ENCODE measurements around the gene SGPP1. TPM values are rescaled to one million over a fixed set of nuclear protein-coding genes. Genes with fewer than 3 reads are reported as not detected.
"Not testable (repeated sequence)": the region's sequence is repeated elsewhere in the genome, so short reads cannot be mapped to it uniquely, and the experiment has no call there.

Gene SGPP1

GRCh38 chr14:63650256-63650952 lies 77.5 kb downstream of the SGPP1 start:
- H3K9me3 ChIP-seq (replicated peaks; ENCODE audit: low read length): no peaks in the 10 kb centered on the region
- no peak overlapping the region for H3K4me3 ChIP-seq (ENCODE audit: low read length)
- peaks cover 11% of the 10 kb centered on the region for H3K4me1 ChIP-seq (ENCODE audit: control insufficient read depth, insufficient read depth, low read length)
- no peaks in the 10 kb centered on the region for H3K27me3 ChIP-seq (ENCODE audit: control insufficient read depth, insufficient read depth, low read length)
- no peak overlapping the region for H3K4me2 ChIP-seq (ENCODE audit: low read length)
- no peak overlapping the region for H3K9ac ChIP-seq (ENCODE audit: low read depth, low read length)
- no peaks in the 10 kb centered on the region for H3K36me3 ChIP-seq (ENCODE audit: insufficient read depth, low read length)

- Histone ChIP-seq H3K4me2 (ENCODE audit: low read length) (no peak overlapping the region), H3K9me3 (replicated peaks; ENCODE audit: low read length) (no peaks in the 10 kb centered on the region), H3K4me1 (ENCODE audit: control insufficient read depth, insufficient read depth, low read length) (peaks cover 8% of the 10 kb centered on the region), H3K9ac (ENCODE audit: low read depth, low read length) (no peak overlapping the region), H3K27me3 (ENCODE audit: control insufficient read depth, insufficient read depth, low read length) (no peaks in the 10 kb centered on the region), H3K4me3 (ENCODE audit: low read length) (no peak overlapping the region), H3K36me3 (ENCODE audit: insufficient read depth, low read length) (no peaks in the 10 kb centered on the region)
These were observed 80.0 kb downstream of the SGPP1 start for GRCh38 chr14:63647696-63648410.

DNA sequence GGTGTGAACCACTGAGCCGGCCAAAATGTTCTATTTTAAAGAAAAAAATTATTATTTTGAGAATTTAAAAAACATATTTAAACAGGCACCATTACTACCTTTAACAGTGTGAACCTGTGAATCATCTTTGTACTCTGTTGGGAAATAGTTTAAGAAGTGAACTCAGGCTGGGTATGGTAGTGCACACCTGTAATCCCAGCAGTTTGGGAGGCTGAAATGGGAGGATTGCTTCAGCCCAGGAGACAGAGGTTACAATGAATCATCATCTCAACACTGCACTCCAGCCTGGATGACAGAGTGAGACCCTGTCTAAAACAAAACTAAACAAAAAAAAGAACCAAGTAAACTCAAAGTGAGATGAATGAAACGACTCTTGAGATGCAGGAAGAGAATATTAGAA lies 83.1 kb downstream of the SGPP1 start:
- H3K4me1 ChIP-seq (ENCODE audit: control insufficient read depth, insufficient read depth, low read length): peaks cover 5% of the 10 kb centered on the region
- H3K4me2 ChIP-seq (ENCODE audit: low read length): no peak overlapping the region
- no peak overlapping the region for H3K9ac ChIP-seq (ENCODE audit: low read depth, low read length)
- H3K27me3 ChIP-seq (ENCODE audit: control insufficient read depth, insufficient read depth, low read length): no peaks in the 10 kb centered on the region
- no peaks in the 10 kb centered on the region for H3K9me3 ChIP-seq (replicated peaks; ENCODE audit: low read length)
- H3K36me3 ChIP-seq (ENCODE audit: insufficient read depth, low read length): no peaks in the 10 kb centered on the region
- no peak overlapping the region for H3K4me3 ChIP-seq (ENCODE audit: low read length)

DNA sequence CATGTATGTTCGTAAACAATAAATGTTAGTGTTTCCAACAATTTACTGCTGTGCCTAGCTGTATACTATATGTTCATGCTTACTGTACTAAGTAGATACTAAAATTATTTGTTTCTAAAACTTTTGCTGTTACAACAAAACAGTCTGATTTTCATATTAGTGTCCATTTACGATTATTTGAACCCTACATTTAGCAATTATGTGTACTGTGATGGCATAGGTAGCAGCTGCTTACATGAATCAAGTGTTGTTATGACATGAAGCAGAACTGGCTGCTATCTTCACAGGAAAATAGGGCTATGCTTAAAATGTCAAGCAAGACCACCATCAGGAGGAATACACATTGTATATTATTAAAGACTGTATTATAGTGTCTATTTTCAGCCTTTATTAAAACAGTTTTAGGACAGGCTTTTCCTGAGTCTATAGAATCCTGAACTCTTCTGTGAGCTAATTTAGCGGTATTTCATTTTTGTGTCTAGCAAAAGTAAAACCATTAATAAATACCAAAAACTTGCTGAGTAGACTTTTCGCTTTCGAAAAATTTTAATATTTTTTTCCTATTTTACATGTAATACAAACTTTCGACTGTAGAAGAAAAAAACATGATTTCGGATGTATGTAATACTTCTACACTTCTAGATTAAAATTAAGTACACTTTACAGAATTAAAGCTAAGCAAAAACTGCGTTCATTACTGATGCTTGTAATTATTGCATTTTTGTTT lies 85.0 kb downstream of the SGPP1 start:
- H3K9me3 ChIP-seq (replicated peaks; ENCODE audit: low read length): no peaks in the 10 kb centered on the region
- H3K27me3 ChIP-seq (ENCODE audit: control insufficient read depth, insufficient read depth, low read length): no peaks in the 10 kb centered on the region
- peak overlapping the region; percentile 94 for H3K9ac ChIP-seq (ENCODE audit: low read depth, low read length)

DNA sequence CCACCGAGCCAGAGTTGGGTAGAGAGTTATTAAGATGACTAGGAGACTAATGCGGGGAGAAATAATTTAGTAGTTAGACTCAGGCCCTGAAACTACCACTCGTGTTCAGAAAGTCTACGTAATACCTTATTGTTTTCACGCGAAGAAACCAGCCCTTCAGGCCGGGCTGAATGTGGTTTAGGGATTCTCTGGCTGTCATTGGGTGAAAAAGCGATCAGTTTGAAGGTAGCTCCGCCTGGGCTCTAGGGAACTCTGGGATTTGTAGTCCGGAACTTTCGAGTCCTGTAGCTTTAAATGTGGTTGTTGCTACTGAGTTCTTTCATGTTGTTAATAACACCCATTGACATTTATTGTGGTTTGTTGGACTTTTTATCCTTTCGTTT lies 85.6 kb downstream of the SGPP1 start:
- peak overlapping the region; percentile 84 for H3K4me2 ChIP-seq (ENCODE audit: low read length)
- peak overlapping the region; percentile 94 for H3K9ac ChIP-seq (ENCODE audit: low read depth, low read length)
- no peaks in the 10 kb centered on the region for H3K9me3 ChIP-seq (replicated peaks; ENCODE audit: low read length)
- no peaks in the 10 kb centered on the region for H3K27me3 ChIP-seq (ENCODE audit: control insufficient read depth, insufficient read depth, low read length)
- peak overlapping the region; percentile 86 for H3K4me3 ChIP-seq (ENCODE audit: low read length)
- no peaks in the 10 kb centered on the region for H3K36me3 ChIP-seq (ENCODE audit: insufficient read depth, low read length)
- H3K4me1 ChIP-seq (ENCODE audit: control insufficient read depth, insufficient read depth, low read length): peaks cover 5% of the 10 kb centered on the region

More for the DNA sequence above, 85.0 kb downstream of the SGPP1 start:
- Histone ChIP-seq H3K36me3 (ENCODE audit: insufficient read depth, low read length) (no peaks in the 10 kb centered on the region), H3K4me2 (ENCODE audit: low read length) (peak overlapping the region; percentile 84), H3K4me1 (ENCODE audit: control insufficient read depth, insufficient read depth, low read length) (peaks cover 5% of the 10 kb centered on the region), H3K4me3 (ENCODE audit: low read length) (peak overlapping the region; percentile 86)

DNA sequence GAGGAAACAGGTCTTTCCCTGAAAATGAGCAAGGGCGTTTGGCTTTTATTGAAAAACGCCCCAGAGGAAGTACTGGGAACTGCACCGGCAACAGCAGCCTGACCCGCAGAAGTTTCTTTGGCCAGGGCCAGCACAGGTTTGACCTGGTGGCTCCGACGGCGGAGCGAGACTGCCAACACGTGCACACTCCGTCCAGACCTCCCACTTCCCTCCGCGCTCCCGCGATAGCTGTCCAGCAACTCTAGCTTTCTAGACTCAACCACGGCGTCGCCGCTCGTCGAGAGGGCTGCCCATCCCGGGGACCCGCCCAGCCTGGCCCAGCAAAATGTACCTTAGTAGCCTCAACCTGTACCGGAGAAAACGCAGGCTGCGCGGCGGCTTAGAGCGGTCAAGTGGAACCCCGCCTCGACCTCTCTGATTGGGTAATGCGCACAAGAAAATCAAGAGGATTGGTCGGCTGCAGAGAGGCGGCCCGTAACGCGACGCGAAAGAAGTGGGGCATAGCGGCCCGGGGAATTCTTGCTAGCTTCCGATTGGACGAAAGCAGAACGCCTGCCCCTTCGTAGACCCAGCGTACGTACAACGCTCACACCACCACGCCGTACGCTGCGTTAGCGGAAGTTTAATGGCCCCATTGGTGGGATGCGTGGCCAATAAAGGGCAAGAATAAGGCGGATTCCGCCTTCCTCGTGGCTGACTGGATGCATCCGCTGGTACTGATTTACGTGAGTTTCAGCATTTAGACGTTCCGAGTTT lies 86.2 kb downstream of the SGPP1 start, which contains the start of gene WDR89:
WDR89 (minus strand) TSS at position 399 of the 756 bp plus-strand sequence. CDS start 41,929 bp downstream, outside the sequence.
- Histone ChIP-seq H3K4me3 (ENCODE audit: low read length) (peak within 1 kb of the TSS; percentile 86), H3K27me3 (ENCODE audit: control insufficient read depth, insufficient read depth, low read length) (no peaks in the 10 kb centered on the region), H3K4me1 (ENCODE audit: control insufficient read depth, insufficient read depth, low read length) (peaks cover 5% of the 10 kb centered on the region), H3K36me3 (ENCODE audit: insufficient read depth, low read length) (no peaks in the 10 kb centered on the region), H3K4me2 (ENCODE audit: low read length) (peak within 1 kb of the TSS; percentile 95), H3K9me3 (replicated peaks; ENCODE audit: low read length) (no peaks in the 10 kb centered on the region), H3K9ac (ENCODE audit: low read depth, low read length) (peak within 1 kb of the TSS; percentile 94)

- H3K36me3 ChIP-seq (ENCODE audit: insufficient read depth, low read length): no peaks in the 10 kb centered on the region
- peaks cover 5% of the 10 kb centered on the region for H3K4me1 ChIP-seq (ENCODE audit: control insufficient read depth, insufficient read depth, low read length)
- no peak overlapping the region for H3K4me3 ChIP-seq (ENCODE audit: low read length)
- no peak overlapping the region for H3K9ac ChIP-seq (ENCODE audit: low read depth, low read length)
- H3K4me2 ChIP-seq (ENCODE audit: low read length): no peak overlapping the region
- H3K27me3 ChIP-seq (ENCODE audit: control insufficient read depth, insufficient read depth, low read length): no peaks in the 10 kb centered on the region
- H3K9me3 ChIP-seq (replicated peaks; ENCODE audit: low read length): no peaks in the 10 kb centered on the region
These were observed 89.4 kb downstream of the SGPP1 start for GRCh38 chr14:63638493-63638892.

DNA sequence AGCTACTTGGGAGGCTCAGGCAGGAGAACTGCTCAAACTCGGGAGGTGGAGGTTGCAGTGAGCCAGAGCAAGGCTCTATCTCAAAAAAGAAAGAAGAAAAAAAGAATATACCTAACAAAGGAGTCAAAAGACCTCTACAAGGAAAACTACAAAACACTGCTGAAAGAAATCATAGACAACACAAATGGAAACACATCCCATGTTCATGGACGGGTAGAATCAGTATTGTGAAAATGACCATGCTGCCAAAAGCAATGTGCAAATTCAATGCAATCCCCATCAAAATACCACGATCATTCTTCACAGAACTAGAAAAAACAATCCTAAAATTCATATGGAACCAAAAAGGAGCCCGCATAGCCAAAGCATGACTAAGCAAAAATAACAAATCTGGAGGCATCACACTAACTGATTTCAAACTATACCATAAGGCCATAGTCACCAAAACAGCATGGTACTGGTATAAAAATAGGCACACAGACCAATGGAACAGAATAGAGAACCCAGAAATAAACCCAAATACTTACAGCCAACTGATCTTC lies 91.7 kb downstream of the SGPP1 start:
- not testable (repeated sequence) for H3K4me2 ChIP-seq (ENCODE audit: low read length); H3K4me3 ChIP-seq (ENCODE audit: low read length); H3K9me3 ChIP-seq (replicated peaks; ENCODE audit: low read length); H3K27me3 ChIP-seq (ENCODE audit: control insufficient read depth, insufficient read depth, low read length); H3K4me1 ChIP-seq (ENCODE audit: control insufficient read depth, insufficient read depth, low read length); H3K36me3 ChIP-seq (ENCODE audit: insufficient read depth, low read length); H3K9ac ChIP-seq (ENCODE audit: low read depth, low read length)

Small RNAs within 50 kb of the gene (small RNA-seq; reads per million reads assigned to genes)
- gene AL161670.1 (not detected), gene RF00012 (not detected), gene RNU7-116P (not detected)

Measured in skeletal muscle satellite cell (primary cell).